ENCODE results near the gene NRG4. TPM values are rescaled to one million over a fixed set of nuclear protein-coding genes. Genes with fewer than 3 reads are reported as not detected.

The NRG4 gene
- total and polyA plus RNA-seq, 2 experiments from 2014 or later, result 0.50 to 1.5 TPM

GRCh38 chr15:75925440-75925839, 86.8 kb downstream of the NRG4 start:
- Histone ChIP-seq H3K9me3 (ENCODE audit: low read depth) (no peaks in the 10 kb centered on the region), H3K36me3 (replicated peaks; ENCODE audit: insufficient read depth, low read depth) (no peaks in the 10 kb centered on the region), H3K9me2 (replicated peaks; ENCODE audit: insufficient read depth) (no peaks in the 10 kb centered on the region), H3K79me2 (peaks cover 31% of the 10 kb centered on the region), H4K20me1 (ENCODE audit: insufficient read depth, poor library complexity, severe bottlenecking) (no peaks in the 10 kb centered on the region), H3K27ac (no peak overlapping the region), H2AFZ (no peak overlapping the region), H3K4me2 (no peak overlapping the region), H3K27me3 (no peaks in the 10 kb centered on the region), H3K4me1 (ENCODE audit: insufficient read depth) (no peaks in the 10 kb centered on the region), H3K4me3 (no peak overlapping the region)
- WGBS (ENCODE audit: low lambda C conversion rate, missing lambda C conversion rate), result 90% methylated on average over 2 of the region's 2 CpGs
- TF ChIP-seq EZH2 (IDR thresholded peaks at IDR 0.05; ENCODE audit: borderline replicate concordance), result no peak
- TF ChIP-seq CTCF (IDR thresholded peaks at IDR 0.05; ENCODE audit: poor library complexity), result no peak
- TF ChIP-seq EZH2phosphoT487 (IDR thresholded peaks at IDR 0.05; ENCODE audit: low read depth, severe bottlenecking, unreplicated experiment), result no peak
- DNase-seq (ENCODE audit: low spot score), result no peak

GRCh38 chr15:75924576-75924975, 87.6 kb downstream of the NRG4 start:
- 65% methylated on average over 1 of the region's 1 CpG for WGBS (ENCODE audit: low lambda C conversion rate, missing lambda C conversion rate)
- Histone ChIP-seq H3K4me3 (no peak overlapping the region), H3K4me1 (ENCODE audit: insufficient read depth) (no peaks in the 10 kb centered on the region), H3K79me2 (peaks cover 34% of the 10 kb centered on the region), H3K27ac (no peak overlapping the region), H3K9me3 (ENCODE audit: low read depth) (no peaks in the 10 kb centered on the region), H3K9me2 (replicated peaks; ENCODE audit: insufficient read depth) (no peaks in the 10 kb centered on the region), H3K4me2 (no peak overlapping the region), H4K20me1 (ENCODE audit: insufficient read depth, poor library complexity, severe bottlenecking) (no peaks in the 10 kb centered on the region), H2AFZ (no peak overlapping the region), H3K27me3 (no peaks in the 10 kb centered on the region), H3K36me3 (replicated peaks; ENCODE audit: insufficient read depth, low read depth) (no peaks in the 10 kb centered on the region)
- DNase-seq (ENCODE audit: low spot score), result peak; percentile 22
- TF ChIP-seq EZH2 (IDR thresholded peaks at IDR 0.05; ENCODE audit: borderline replicate concordance), result no peak
- no peak for TF ChIP-seq EZH2phosphoT487 (IDR thresholded peaks at IDR 0.05; ENCODE audit: low read depth, severe bottlenecking, unreplicated experiment)
- TF ChIP-seq CTCF (IDR thresholded peaks at IDR 0.05; ENCODE audit: poor library complexity), result no peak

- no peak for DNase-seq (ENCODE audit: low spot score)
- Histone ChIP-seq H3K36me3 (replicated peaks; ENCODE audit: insufficient read depth, low read depth) (no peaks in the 10 kb centered on the region), H3K9me2 (replicated peaks; ENCODE audit: insufficient read depth) (no peaks in the 10 kb centered on the region), H4K20me1 (ENCODE audit: insufficient read depth, poor library complexity, severe bottlenecking) (no peaks in the 10 kb centered on the region), H3K9me3 (ENCODE audit: low read depth) (no peaks in the 10 kb centered on the region), H3K4me3 (no peak overlapping the region), H2AFZ (no peak overlapping the region), H3K4me2 (no peak overlapping the region), H3K27me3 (no peaks in the 10 kb centered on the region), H3K4me1 (ENCODE audit: insufficient read depth) (no peaks in the 10 kb centered on the region), H3K79me2 (peaks cover 36% of the 10 kb centered on the region), H3K27ac (no peak overlapping the region)
- TF ChIP-seq EZH2phosphoT487 (IDR thresholded peaks at IDR 0.05; ENCODE audit: low read depth, severe bottlenecking, unreplicated experiment) (no peak), CTCF (IDR thresholded peaks at IDR 0.05; ENCODE audit: poor library complexity) (no peak), EZH2 (IDR thresholded peaks at IDR 0.05; ENCODE audit: borderline replicate concordance) (no peak)
- 96% methylated on average over 4 of the region's 4 CpGs for WGBS (ENCODE audit: low lambda C conversion rate, missing lambda C conversion rate)
Measured at GRCh38 chr15:75923756-75924155, 88.5 kb downstream of the NRG4 start.
